Activated naive CD8-positive, alpha-beta T cell treated with anti-CD3 and anti-CD28 coated beads, Interleukin-2, amount 10 ng/mL, durations not matched to agents 7 days and 5 days (primary cell): Measurements from ENCODE around the gene VILL. TPM values are rescaled to one million over a fixed set of nuclear protein-coding genes. Genes with fewer than 3 reads are reported as not detected.

Source experiments
- ATAC-seq: fragments of 150-1000 bp; cut with Tn5 transposase; one replicate; pipeline ENCODE4 v1.10.0; 2021; ENCODE audit warnings: low read depth, moderate library complexity
- POLR2A ChIA-PET: fragments of 350-600 bp; sonication (Branson Sonifier 250); formaldehyde crosslinking; loops from one replicate; lab custom pipeline; 2021; ENCODE audit warnings: antibody characterized with exemption; lab: Charles Lee
- DNase-seq: peaks from one replicate; pipeline ENCODE4 v3.0.0; 2021
- H3K27ac Mint-ChIP-seq: one replicate; pipeline ENCODE4 v1.8.0; 2022; ENCODE audit warnings: mild to moderate bottlenecking, mixed read lengths
- H3K27me3 Mint-ChIP-seq: one replicate; pipeline ENCODE4 v1.8.0; 2022; ENCODE audit warnings: mild to moderate bottlenecking, moderate library complexity, mixed read lengths
- H3K36me3 Mint-ChIP-seq: one replicate; pipeline ENCODE4 v1.8.0; 2021; ENCODE audit warnings: mild to moderate bottlenecking, mixed read lengths
- H3K4me1 Mint-ChIP-seq: one replicate; pipeline ENCODE4 v1.8.0; 2021; ENCODE audit warnings: mixed read lengths
- H3K4me3 Mint-ChIP-seq: one replicate; pipeline ENCODE4 v1.8.0; 2022; ENCODE audit warnings: mild to moderate bottlenecking, moderate library complexity, mixed read lengths
- H3K9me3 Mint-ChIP-seq: one replicate; pipeline ENCODE4 v1.8.0; 2021; ENCODE audit warnings: mixed read lengths
- total RNA-seq, 2 experiments: library from RNA; stranded (reverse); gene quantifications; one replicate each; pipeline ENCODE4 v1.2.3, GENCODE V29; 2021

The VILL gene
- total RNA-seq, 2 experiments from 2014 or later = 25.2 to 25.3 TPM

- DNase-seq (no peak), ATAC-seq (no peak)
- Mint-ChIP-seq H3K36me3 (peaks cover 23% of the 10 kb centered on the region), H3K27me3 (no peaks in the 10 kb centered on the region), H3K27ac (no peak overlapping the region), H3K9me3 (no peaks in the 10 kb centered on the region), H3K4me3 (no peak overlapping the region), H3K4me1 (no peaks in the 10 kb centered on the region)
- POLR2A ChIA-PET = no interaction called here
Measured at GRCh38 chr3:38015485-38015884, 24.9 kb downstream of the VILL start.

GRCh38 chr3:38015984-38016383, 25.4 kb downstream of the VILL start:
- H3K36me3 Mint-ChIP-seq = peaks cover 23% of the 10 kb centered on the region
- ATAC-seq = no peak
- no peaks in the 10 kb centered on the region for H3K9me3 Mint-ChIP-seq
- H3K27ac Mint-ChIP-seq = no peak overlapping the region
- no peaks in the 10 kb centered on the region for H3K4me1 Mint-ChIP-seq
- no peak overlapping the region for H3K4me3 Mint-ChIP-seq
- DNase-seq = no peak
- no peaks in the 10 kb centered on the region for H3K27me3 Mint-ChIP-seq
- POLR2A ChIA-PET = no interaction called here

- Mint-ChIP-seq H3K9me3 (no peaks in the 10 kb centered on the region), H3K4me3 (no peak overlapping the region), H3K27me3 (no peaks in the 10 kb centered on the region), H3K4me1 (no peaks in the 10 kb centered on the region), H3K36me3 (peaks cover 23% of the 10 kb centered on the region), H3K27ac (no peak overlapping the region)
- POLR2A ChIA-PET = no interaction called here
- ATAC-seq = no peak
- DNase-seq = no peak
Measured at GRCh38 chr3:38016410-38016809, 25.8 kb downstream of the VILL start.

- Mint-ChIP-seq H3K9me3 (no peaks in the 10 kb centered on the region), H3K4me1 (peaks cover 1% of the 10 kb centered on the region), H3K27me3 (no peaks in the 10 kb centered on the region), H3K4me3 (no peak overlapping the region), H3K27ac (no peak overlapping the region), H3K36me3 (peaks cover 23% of the 10 kb centered on the region)
- DNase-seq = no peak
- no peak for ATAC-seq
- POLR2A ChIA-PET = no interaction called here
Measured at GRCh38 chr3:38016847-38017444, 26.4 kb downstream of the VILL start.

- no peaks in the 10 kb centered on the region for H3K9me3 Mint-ChIP-seq
- H3K27me3 Mint-ChIP-seq = no peaks in the 10 kb centered on the region
- H3K36me3 Mint-ChIP-seq = peaks cover 23% of the 10 kb centered on the region
- H3K27ac Mint-ChIP-seq = no peak overlapping the region
- POLR2A ChIA-PET = no interaction called here
- DNase-seq (peak; percentile 20), ATAC-seq (no peak)
- H3K4me3 Mint-ChIP-seq = no peak overlapping the region
- peaks cover 1% of the 10 kb centered on the region for H3K4me1 Mint-ChIP-seq
Measured at GRCh38 chr3:38017445-38018295, 27.1 kb downstream of the VILL start.

- DNase-seq = peak; percentile 20
- Mint-ChIP-seq H3K4me1 (peaks cover 6% of the 10 kb centered on the region), H3K27ac (no peak overlapping the region), H3K9me3 (no peaks in the 10 kb centered on the region), H3K4me3 (no peak overlapping the region), H3K27me3 (no peaks in the 10 kb centered on the region), H3K36me3 (peaks cover 23% of the 10 kb centered on the region)
- POLR2A ChIA-PET = no interaction called here
- no peak for ATAC-seq
Measured at GRCh38 chr3:38018296-38019266, 28.0 kb downstream of the VILL start.

GRCh38 chr3:38019658-38020341, 29.2 kb downstream of the VILL start:
- Mint-ChIP-seq H3K4me1 (peaks cover 9% of the 10 kb centered on the region), H3K27ac (no peak overlapping the region), H3K4me3 (no peak overlapping the region), H3K36me3 (peaks cover 23% of the 10 kb centered on the region), H3K27me3 (no peaks in the 10 kb centered on the region), H3K9me3 (no peaks in the 10 kb centered on the region)
- POLR2A ChIA-PET = no interaction called here
- peak; percentile 26 for DNase-seq
- no peak for ATAC-seq

- DNase-seq = peak; percentile 13
- no peak for ATAC-seq
- Mint-ChIP-seq H3K36me3 (peaks cover 18% of the 10 kb centered on the region), H3K27ac (no peak overlapping the region), H3K27me3 (no peaks in the 10 kb centered on the region), H3K4me3 (no peak overlapping the region), H3K9me3 (no peaks in the 10 kb centered on the region), H3K4me1 (peaks cover 12% of the 10 kb centered on the region)
- POLR2A ChIA-PET = no interaction called here
Measured at GRCh38 chr3:38020342-38020726, 29.7 kb downstream of the VILL start.

- ATAC-seq = no peak
- Mint-ChIP-seq H3K36me3 (peaks cover 10% of the 10 kb centered on the region), H3K27me3 (no peaks in the 10 kb centered on the region), H3K9me3 (no peaks in the 10 kb centered on the region), H3K27ac (no peak overlapping the region), H3K4me1 (peaks cover 16% of the 10 kb centered on the region), H3K4me3 (no peak overlapping the region)
- DNase-seq = peak; percentile 25
- POLR2A ChIA-PET = no interaction called here
Measured at GRCh38 chr3:38021196-38021595, 30.6 kb downstream of the VILL start.

GRCh38 chr3:38022301-38022700, 31.7 kb downstream of the VILL start:
- POLR2A ChIA-PET = interaction anchor here (0.5 to 1.4 kb wide), 3 partner anchors 13 to 176 kb away, joined by 3 to 4 read pairs (median 4); partner anchors contain the start of gene OXSR1
- H3K27me3 Mint-ChIP-seq = peaks cover 5% of the 10 kb centered on the region
- no peak overlapping the region for H3K4me3 Mint-ChIP-seq
- H3K9me3 Mint-ChIP-seq = no peaks in the 10 kb centered on the region
- peaks cover 16% of the 10 kb centered on the region for H3K4me1 Mint-ChIP-seq
- ATAC-seq = no peak
- H3K36me3 Mint-ChIP-seq = peaks cover 3% of the 10 kb centered on the region
- H3K27ac Mint-ChIP-seq = no peak overlapping the region
- no peak for DNase-seq

GRCh38 chr3:38022896-38023709, 32.5 kb downstream of the VILL start:
- Mint-ChIP-seq H3K36me3 (peaks cover 3% of the 10 kb centered on the region), H3K4me1 (peaks cover 16% of the 10 kb centered on the region), H3K4me3 (peak overlapping the region; percentile 91), H3K9me3 (no peaks in the 10 kb centered on the region), H3K27ac (peak overlapping the region; percentile 94), H3K27me3 (peaks cover 13% of the 10 kb centered on the region)
- POLR2A ChIA-PET = interaction anchor here (0.5 to 1.4 kb wide), 4 partner anchors 14 to 176 kb away, joined by 3 to 4 read pairs (median 4); partner anchors contain the start of gene OXSR1
- ATAC-seq (no peak), DNase-seq (no peak)

- H3K36me3 Mint-ChIP-seq = no peaks in the 10 kb centered on the region
- no peak for DNase-seq
- H3K4me1 Mint-ChIP-seq = peaks cover 20% of the 10 kb centered on the region
- POLR2A ChIA-PET = no interaction called here
- no peak for ATAC-seq
- H3K4me3 Mint-ChIP-seq = no peak overlapping the region
- H3K27ac Mint-ChIP-seq = no peak overlapping the region
- H3K9me3 Mint-ChIP-seq = no peaks in the 10 kb centered on the region
- peaks cover 33% of the 10 kb centered on the region for H3K27me3 Mint-ChIP-seq
Measured at GRCh38 chr3:38026856-38027255, 36.3 kb downstream of the VILL start.
